ENCODE data around the gene VAV2. TPM values are rescaled to one million over a fixed set of nuclear protein-coding genes. Genes with fewer than 3 reads are reported as not detected.

Gene VAV2
- total and polyA plus RNA-seq, 9 of the 15 experiments (the other 6 are each of a cell fraction or from before 2014, with no cell fraction given) = 0.01 to 2.7 (median 1.0) TPM; not detected in 1

- TF ChIP-seq, protein P1, sequence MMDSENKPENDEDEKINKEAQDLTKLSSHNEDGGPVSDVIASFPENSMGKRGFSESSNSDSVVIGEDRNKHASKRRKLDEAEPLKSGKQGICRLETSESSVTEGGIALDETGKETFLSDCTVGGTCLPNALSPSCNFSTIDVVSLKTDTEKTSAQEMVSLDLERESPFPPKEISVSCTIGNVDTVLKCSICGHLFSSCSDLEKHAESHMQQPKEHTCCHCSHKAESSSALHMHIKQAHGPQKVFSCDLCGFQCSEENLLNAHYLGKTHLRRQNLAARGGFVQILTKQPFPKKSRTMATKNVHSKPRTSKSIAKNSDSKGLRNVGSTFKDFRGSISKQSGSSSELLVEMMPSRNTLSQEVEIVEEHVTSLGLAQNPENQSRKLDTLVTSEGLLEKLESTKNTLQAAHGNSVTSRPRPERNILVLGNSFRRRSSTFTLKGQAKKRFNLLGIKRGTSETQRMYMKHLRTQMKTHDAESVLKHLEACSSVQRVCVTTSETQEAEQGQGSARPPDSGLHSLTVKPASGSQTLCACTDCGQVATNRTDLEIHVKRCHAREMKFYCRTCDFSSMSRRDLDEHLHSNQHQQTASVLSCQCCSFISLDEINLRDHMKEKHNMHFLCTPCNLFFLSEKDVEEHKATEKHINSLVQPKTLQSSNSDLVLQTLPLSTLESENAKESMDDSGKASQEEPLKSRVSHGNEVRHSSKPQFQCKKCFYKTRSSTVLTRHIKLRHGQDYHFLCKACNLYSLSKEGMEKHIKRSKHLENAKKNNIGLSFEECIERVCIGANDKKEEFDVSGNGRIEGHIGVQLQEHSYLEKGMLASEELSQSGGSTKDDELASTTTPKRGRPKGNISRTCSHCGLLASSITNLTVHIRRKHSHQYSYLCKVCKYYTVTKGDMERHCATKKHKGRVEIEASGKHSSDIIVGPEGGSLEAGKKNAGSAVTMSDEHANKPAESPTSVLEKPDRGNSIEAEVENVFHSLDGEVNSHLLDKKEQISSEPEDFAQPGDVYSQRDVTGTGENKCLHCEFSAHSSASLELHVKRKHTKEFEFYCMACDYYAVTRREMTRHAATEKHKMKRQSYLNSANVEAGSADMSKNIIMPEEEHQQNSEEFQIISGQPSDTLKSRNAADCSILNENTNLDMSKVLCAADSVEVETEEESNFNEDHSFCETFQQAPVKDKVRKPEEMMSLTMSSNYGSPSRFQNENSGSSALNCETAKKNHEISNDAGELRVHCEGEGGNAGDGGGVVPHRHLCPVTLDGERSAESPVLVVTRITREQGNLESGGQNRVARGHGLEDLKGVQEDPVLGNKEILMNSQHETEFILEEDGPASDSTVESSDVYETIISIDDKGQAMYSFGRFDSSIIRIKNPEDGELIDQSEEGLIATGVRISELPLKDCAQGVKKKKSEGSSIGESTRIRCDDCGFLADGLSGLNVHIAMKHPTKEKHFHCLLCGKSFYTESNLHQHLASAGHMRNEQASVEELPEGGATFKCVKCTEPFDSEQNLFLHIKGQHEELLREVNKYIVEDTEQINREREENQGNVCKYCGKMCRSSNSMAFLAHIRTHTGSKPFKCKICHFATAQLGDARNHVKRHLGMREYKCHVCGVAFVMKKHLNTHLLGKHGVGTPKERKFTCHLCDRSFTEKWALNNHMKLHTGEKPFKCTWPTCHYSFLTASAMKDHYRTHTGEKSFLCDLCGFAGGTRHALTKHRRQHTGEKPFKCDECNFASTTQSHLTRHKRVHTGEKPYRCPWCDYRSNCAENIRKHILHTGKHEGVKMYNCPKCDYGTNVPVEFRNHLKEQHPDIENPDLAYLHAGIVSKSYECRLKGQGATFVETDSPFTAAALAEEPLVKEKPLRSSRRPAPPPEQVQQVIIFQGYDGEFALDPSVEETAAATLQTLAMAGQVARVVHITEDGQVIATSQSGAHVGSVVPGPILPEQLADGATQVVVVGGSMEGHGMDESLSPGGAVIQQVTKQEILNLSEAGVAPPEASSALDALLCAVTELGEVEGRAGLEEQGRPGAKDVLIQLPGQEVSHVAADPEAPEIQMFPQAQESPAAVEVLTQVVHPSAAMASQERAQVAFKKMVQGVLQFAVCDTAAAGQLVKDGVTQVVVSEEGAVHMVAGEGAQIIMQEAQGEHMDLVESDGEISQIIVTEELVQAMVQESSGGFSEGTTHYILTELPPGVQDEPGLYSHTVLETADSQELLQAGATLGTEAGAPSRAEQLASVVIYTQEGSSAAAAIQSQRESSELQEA (IDR thresholded peaks at IDR 0.05; ENCODE audit: low read depth) = no peak
- no peak for TF ChIP-seq AFF4 (CRISPR knock-in tag; IDR thresholded peaks at IDR 0.05)
- TF ChIP-seq MTA3 (IDR thresholded peaks at IDR 0.05; ENCODE audit: borderline replicate concordance) = no peak
- TF ChIP-seq ZNF77 (CRISPR knock-in tag; IDR thresholded peaks at IDR 0.05) = no peak
- TF ChIP-seq SAP30 (IDR thresholded peaks at IDR 0.05; ENCODE audit: borderline replicate concordance, insufficient read depth, low read depth, low read length, poor library complexity, severe bottlenecking) = no peak
- TF ChIP-seq, protein P2, sequence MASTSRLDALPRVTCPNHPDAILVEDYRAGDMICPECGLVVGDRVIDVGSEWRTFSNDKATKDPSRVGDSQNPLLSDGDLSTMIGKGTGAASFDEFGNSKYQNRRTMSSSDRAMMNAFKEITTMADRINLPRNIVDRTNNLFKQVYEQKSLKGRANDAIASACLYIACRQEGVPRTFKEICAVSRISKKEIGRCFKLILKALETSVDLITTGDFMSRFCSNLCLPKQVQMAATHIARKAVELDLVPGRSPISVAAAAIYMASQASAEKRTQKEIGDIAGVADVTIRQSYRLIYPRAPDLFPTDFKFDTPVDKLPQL (IDR thresholded peaks at IDR 0.05; ENCODE audit: extremely low read depth, insufficient read length) = no peak
- no peak for TF ChIP-seq NR1H2 (CRISPR knock-in tag; IDR thresholded peaks at IDR 0.05)
Observed at GRCh38 chr9:133794016-133794760, 197.9 kb downstream of the VAV2 start (continued).

All from K562 (cell line).